HG03159 (cell line): ENCODE results near the gene SPR.
A peak's percentile ranks its signal among the peaks of the same experiment; 100 is the strongest.

ENCODE experiments used
- ATAC-seq: cut with Tn5 transposase; IDR thresholded peaks from one replicate; pipeline ENCODE4 v1.9.1; 2021; ENCODE audit warnings: mild to moderate bottlenecking, moderate library complexity; ENCODE audit not compliant: unreplicated experiment

SPR gene

DNA sequence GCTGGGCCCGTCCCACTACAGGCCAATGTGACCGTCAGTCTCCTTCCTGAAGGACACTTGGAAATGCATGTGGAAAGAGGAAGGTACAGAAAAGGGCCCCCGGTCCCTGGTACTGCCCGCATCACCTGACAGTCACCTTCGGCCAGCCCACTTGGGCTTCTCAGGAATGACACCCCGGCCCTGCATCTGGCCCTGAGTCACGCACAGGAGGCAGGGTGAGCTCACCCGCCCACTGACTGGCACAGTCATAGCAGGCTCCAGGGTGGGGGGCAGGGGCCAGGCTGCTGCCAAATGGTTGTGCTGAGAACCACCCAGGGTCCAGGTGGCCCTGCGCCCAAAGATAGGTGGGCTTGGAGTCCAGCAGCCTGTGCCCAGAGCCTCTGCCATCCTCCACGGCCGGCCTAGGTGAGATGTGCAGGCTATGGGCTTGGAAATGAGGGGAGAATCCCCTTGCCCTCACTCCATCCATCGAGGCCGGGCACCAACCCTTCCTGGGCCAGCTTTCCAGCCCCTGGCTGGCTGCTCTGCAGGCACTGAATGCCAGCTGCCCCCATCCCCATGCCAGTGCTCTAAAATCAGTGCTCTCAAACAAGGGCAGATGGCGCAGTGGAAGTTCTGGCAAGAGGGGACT is 44.2 kb downstream of the SPR start:
- ATAC-seq, result no peak

DNA sequence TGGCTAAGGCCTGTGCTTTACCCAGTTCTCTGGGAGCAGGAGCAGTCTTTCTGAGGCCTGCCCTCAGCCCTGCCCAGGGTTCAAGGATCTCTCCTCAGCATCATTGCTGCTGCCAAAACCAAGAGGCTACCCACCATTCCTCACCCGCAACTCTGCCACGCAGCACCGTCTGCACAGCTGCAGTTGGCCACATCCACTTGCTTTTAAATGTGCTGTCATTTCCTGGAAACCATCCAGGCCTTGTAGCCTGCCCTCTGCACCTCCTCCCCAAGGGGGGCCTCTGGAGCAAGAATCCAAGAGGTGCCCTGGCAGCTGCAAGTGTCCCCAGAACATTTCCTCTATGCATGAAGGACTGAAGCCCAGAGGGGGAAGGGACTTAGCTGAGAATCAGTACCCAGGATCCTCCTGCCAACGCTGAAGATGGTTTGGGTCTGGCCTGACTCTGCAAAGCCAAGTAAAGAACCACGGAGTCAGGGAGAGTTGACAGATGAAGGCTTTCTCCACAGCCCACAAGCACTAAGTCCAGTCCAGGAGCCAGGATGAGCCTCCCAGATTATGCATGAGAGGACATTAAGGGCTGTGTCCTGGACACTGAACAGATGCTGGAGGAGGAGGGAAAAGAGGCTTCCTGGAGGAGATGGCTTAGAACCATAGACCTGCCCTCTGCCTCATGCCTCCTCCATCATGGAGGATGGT is 45.0 kb downstream of the SPR start:
- no peak for ATAC-seq

GRCh38 chr2:72932805-72933204 is 45.6 kb downstream of the SPR start:
- ATAC-seq, result no peak

DNA sequence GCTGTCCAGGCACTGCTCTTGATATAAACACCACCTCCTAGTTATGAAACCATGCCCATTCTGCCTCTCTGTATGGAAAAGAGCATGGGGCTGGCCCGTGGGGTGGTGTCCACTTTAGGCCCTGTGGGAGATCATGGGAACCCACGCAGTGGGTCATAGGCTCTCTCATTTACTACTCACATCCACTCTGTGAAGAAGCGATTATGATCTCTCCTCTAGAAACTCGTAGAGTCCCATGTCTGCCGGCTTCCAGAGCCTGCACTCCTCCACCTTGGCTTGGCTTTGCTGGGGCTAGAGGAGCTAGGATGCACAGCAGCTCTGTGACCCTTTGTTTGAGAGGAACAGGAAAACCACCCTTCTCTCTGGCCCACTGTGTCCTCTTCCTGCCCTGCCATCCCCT is 46.0 kb downstream of the SPR start:
- no peak for ATAC-seq

DNA sequence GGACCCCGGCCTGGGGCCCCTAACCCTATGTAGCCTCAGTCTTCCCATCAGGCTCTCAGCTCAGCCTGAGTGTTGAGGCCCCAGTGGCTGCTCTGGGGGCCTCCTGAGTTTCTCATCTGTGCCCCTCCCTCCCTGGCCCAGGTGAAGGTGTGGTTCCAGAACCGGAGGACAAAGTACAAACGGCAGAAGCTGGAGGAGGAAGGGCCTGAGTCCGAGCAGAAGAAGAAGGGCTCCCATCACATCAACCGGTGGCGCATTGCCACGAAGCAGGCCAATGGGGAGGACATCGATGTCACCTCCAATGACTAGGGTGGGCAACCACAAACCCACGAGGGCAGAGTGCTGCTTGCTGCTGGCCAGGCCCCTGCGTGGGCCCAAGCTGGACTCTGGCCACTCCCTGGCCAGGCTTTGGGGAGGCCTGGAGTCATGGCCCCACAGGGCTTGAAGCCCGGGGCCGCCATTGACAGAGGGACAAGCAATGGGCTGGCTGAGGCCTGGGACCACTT is 46.5 kb downstream of the SPR start:
- ATAC-seq, result no peak

GRCh38 chr2:72934683-72935610 is 47.7 kb downstream of the SPR start:
- ATAC-seq, result peak; percentile 51

- ATAC-seq, result no peak
Measured at GRCh38 chr2:72935611-72935957, 48.4 kb downstream of the SPR start.

DNA sequence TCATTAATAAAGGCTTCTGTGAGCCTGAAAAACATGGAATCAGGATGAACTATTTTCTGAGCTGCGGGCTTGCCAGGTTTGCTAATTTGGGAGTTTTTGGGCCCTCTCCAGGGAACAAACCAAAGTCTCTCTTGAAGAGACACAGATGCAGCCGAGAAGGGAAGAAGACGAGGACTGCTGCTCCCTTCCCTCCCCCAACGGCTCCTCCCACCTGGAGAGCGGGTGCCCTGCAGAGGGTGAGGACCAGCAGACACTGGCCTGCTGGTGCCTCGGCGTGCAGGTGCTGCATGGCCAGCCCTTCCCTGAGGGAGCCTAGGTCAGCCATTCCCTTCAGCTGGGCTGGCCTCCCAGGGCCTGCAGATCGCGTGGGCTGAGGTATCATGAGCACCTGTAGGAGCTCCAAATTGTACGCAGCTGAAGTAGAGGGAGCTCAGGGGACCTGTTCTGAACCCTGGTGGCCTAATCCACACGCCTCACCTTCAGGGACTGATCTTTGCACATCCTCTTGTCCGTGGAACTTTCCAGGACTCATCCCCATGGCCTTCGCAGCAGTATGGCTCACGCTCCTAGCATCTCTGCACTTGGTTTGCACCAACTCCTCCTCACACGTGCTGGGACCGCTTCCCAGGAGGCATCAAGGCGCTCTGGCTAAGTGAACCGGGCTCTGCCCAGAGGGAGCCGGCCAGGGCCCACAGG is 49.6 kb downstream of the SPR start:
- ATAC-seq, result no peak

GRCh38 chr2:72937356-72937669 is 50.1 kb downstream of the SPR start:
- ATAC-seq, result no peak

GRCh38 chr2:72938455-72938854 is 51.2 kb downstream of the SPR start:
- ATAC-seq, result no peak

GRCh38 chr2:72940361-72940760 is 53.2 kb downstream of the SPR start:
- ATAC-seq, result no peak

- ATAC-seq, result no peak
Measured at GRCh38 chr2:72940786-72941185, 53.6 kb downstream of the SPR start.
